ENCODE data around the gene NUDT16L1. TPM values are rescaled to one million over a fixed set of nuclear protein-coding genes. Genes with fewer than 3 reads are reported as not detected.

The NUDT16L1 gene
- total and polyA plus RNA-seq, 9 of the 15 experiments (the other 6 are each of a cell fraction or from before 2014, with no cell fraction given): 1.4 to 37.6 (median 13.7) TPM

GRCh38 chr16:4687416-4687815 lies 5.9 kb upstream of the NUDT16L1 start:
- H3K9me1 ChIP-seq (ENCODE audit: control insufficient read depth, insufficient read depth, low read length): no peaks in the 10 kb centered on the region
- H3K4me2 ChIP-seq (ENCODE audit: insufficient read depth, low read length): no peak overlapping the region
- TF ChIP-seq DDX20 (tag; IDR thresholded peaks at IDR 0.05; ENCODE audit: low read depth): no peak
- TF ChIP-seq ZNF212 (CRISPR knock-in tag; IDR thresholded peaks at IDR 0.05): no peak
- no peak for TF ChIP-seq ZFP36 (IDR thresholded peaks at IDR 0.05; ENCODE audit: low read depth, low read length, partially characterized antibody)
- TF ChIP-seq ID3 (CRISPR knock-in tag; IDR thresholded peaks at IDR 0.05): no peak
- no peak for TF ChIP-seq ID3 (tag; IDR thresholded peaks at IDR 0.05)
- no peak for TF ChIP-seq NEUROD1 (IDR thresholded peaks at IDR 0.05; ENCODE audit: borderline replicate concordance, low read depth, low read length, partially characterized antibody)
- TF ChIP-seq U2AF2 (optimal IDR thresholded peaks at IDR 0.05; ENCODE audit: low read depth, low read length): no peak
- TF ChIP-seq MTF1 (CRISPR knock-in tag; IDR thresholded peaks at IDR 0.05; ENCODE audit: borderline replicate concordance): no peak
- TF ChIP-seq MTA2 (IDR thresholded peaks at IDR 0.05; ENCODE audit: low read depth): no peak
- no peak for TF ChIP-seq POU5F1 (IDR thresholded peaks at IDR 0.05; ENCODE audit: borderline replicate concordance, low read depth, low read length, partially characterized antibody)
- ChIA-PET POLR2A (no interaction called here), CTCF (ENCODE audit: low intra/inter-chr PET ratio) (no interaction called here)
- no peaks in the 10 kb centered on the region for H3K79me2 ChIP-seq (ENCODE audit: control insufficient read depth, insufficient read depth, low read length)
- intact Hi-C loops (cut with micrococcal nuclease) (no loop called here), in situ Hi-C loops (cut with MboI) (no loop called here)
- no peak overlapping the region for H2AFZ ChIP-seq (ENCODE audit: low read depth, low read length)
- H3K4me3 ChIP-seq: no peak overlapping the region
- H4K20me1 ChIP-seq (replicated peaks; ENCODE audit: control insufficient read depth, insufficient read depth, low read length): no peaks in the 10 kb centered on the region; the same call in 1 of the 2 replicates
- no peaks in the 10 kb centered on the region for H3K27me3 ChIP-seq (ENCODE audit: control insufficient read depth in 2 of 2, insufficient read depth in 2 of 2, low read length in 2 of 2)
- no peaks in the 10 kb centered on the region for H3K9me3 ChIP-seq (replicated peaks; ENCODE audit: control insufficient read depth, insufficient read depth, low read depth, low read length)
- ATAC-seq (no peak), FAIRE-seq (no peak), DNase-seq (ENCODE audit: extremely low read depth in 1 of 4, low spot score in 3 of 4) (no peak)
- no peak overlapping the region for H3K27ac ChIP-seq (ENCODE audit: extremely low read depth, low read depth, low read length)
- peaks cover 43% of the 10 kb centered on the region; the same call in 2 of the 3 replicates for H3K36me3 ChIP-seq (ENCODE audit: control insufficient read depth, insufficient read depth, low read length)
- H3K9ac ChIP-seq (ENCODE audit: insufficient read depth in 1 of 2, low read depth in 2 of 2, low read length in 2 of 2): no peak overlapping the region
- no TSS peak for BruUV-seq (replicated peaks)
- peaks cover 0 to 39% of the 10 kb centered on the region in 2 experiments; a peak in 2 of 5 replicates for H3K4me1 ChIP-seq (replicated peaks in 1 of 2; ENCODE audit: control insufficient read depth in 2 of 2, insufficient read depth in 2 of 2, low read length in 2 of 2)
- WGBS (ENCODE audit: insufficient coverage, low coverage, missing lambda C conversion rate): 82% methylated on average over 6 of the region's 8 CpGs
